ENCODE results near the gene EID2B.

The EID2B gene

GRCh38 chr19:39532233-39533002 is at the start of gene EID2B:
Gene EID2B (minus strand): TSS chr19:39532852. CDS start chr19:39532802, 50 bp downstream.
- Mint-ChIP-seq H3K9me3 (no peaks in the 10 kb centered on the region), H3K4me1 (peaks cover 8% of the 10 kb centered on the region), H3K4me3 (peak within 1 kb of the TSS; percentile 81), H3K27ac (peak within 1 kb of the TSS; percentile 90), H3K36me3 (peaks cover 40% of the 10 kb centered on the region)
- DNase-seq (ENCODE audit: low spot score in 2 of 2) (peak; percentile 96 to 97), ATAC-seq (peak; percentile 92)

GRCh38 chr19:39582442-39582841 is 49.8 kb upstream of the EID2B start:
- Mint-ChIP-seq H3K4me3 (no peak overlapping the region), H3K27ac (no peak overlapping the region), H3K9me3 (peaks cover 8% of the 10 kb centered on the region), H3K36me3 (no peaks in the 10 kb centered on the region), H3K4me1 (no peaks in the 10 kb centered on the region)
- ATAC-seq (peak; percentile 97), DNase-seq (ENCODE audit: low spot score in 2 of 2) (peak in 1 of 2 donors; percentile 56)

- H3K36me3 Mint-ChIP-seq, result no peaks in the 10 kb centered on the region
- DNase-seq (ENCODE audit: low spot score in 2 of 2), result no peak
- H3K27ac Mint-ChIP-seq, result no peak overlapping the region
- no peaks in the 10 kb centered on the region for H3K4me1 Mint-ChIP-seq
- H3K9me3 Mint-ChIP-seq, result no peaks in the 10 kb centered on the region
- no peak overlapping the region for H3K4me3 Mint-ChIP-seq
- peak; percentile 64 for ATAC-seq
Measured at GRCh38 chr19:39568604-39569003, 36.0 kb upstream of the EID2B start.

GRCh38 chr19:39566064-39566463 is 33.4 kb upstream of the EID2B start:
- no peak overlapping the region for H3K4me3 Mint-ChIP-seq
- no peaks in the 10 kb centered on the region for H3K36me3 Mint-ChIP-seq
- DNase-seq (ENCODE audit: low spot score in 2 of 2) (no peak), ATAC-seq (no peak)
- H3K27ac Mint-ChIP-seq, result no peak overlapping the region
- H3K9me3 Mint-ChIP-seq, result no peaks in the 10 kb centered on the region
- H3K4me1 Mint-ChIP-seq, result no peaks in the 10 kb centered on the region

GRCh38 chr19:39563408-39563807 is 30.8 kb upstream of the EID2B start:
- H3K4me1 Mint-ChIP-seq, result peaks cover 10% of the 10 kb centered on the region
- H3K4me3 Mint-ChIP-seq, result no peak overlapping the region
- no peaks in the 10 kb centered on the region for H3K9me3 Mint-ChIP-seq
- ATAC-seq (peak; percentile 37), DNase-seq (ENCODE audit: low spot score in 2 of 2) (no peak)
- no peak overlapping the region for H3K27ac Mint-ChIP-seq
- no peaks in the 10 kb centered on the region for H3K36me3 Mint-ChIP-seq

- Mint-ChIP-seq H3K36me3 (no peaks in the 10 kb centered on the region), H3K27ac (peak overlapping the region; percentile 74), H3K4me1 (peaks cover 18% of the 10 kb centered on the region), H3K4me3 (peak overlapping the region; percentile 49), H3K9me3 (no peaks in the 10 kb centered on the region)
- ATAC-seq, result peak; percentile 77
- no peak for DNase-seq (ENCODE audit: low spot score in 2 of 2)
Measured at GRCh38 chr19:39558624-39559117, 26.0 kb upstream of the EID2B start.

GRCh38 chr19:39557811-39558623 is 25.4 kb upstream of the EID2B start:
- ATAC-seq (peak; percentile 54), DNase-seq (ENCODE audit: low spot score in 2 of 2) (no peak)
- H3K36me3 Mint-ChIP-seq, result no peaks in the 10 kb centered on the region

GRCh38 chr19:39555883-39556282 is 23.2 kb upstream of the EID2B start:
- Mint-ChIP-seq H3K4me3 (no peak overlapping the region), H3K9me3 (no peaks in the 10 kb centered on the region), H3K36me3 (no peaks in the 10 kb centered on the region), H3K27ac (no peak overlapping the region), H3K4me1 (peaks cover 18% of the 10 kb centered on the region)
- DNase-seq (ENCODE audit: low spot score in 2 of 2) (no peak), ATAC-seq (no peak)

More at GRCh38 chr19:39557811-39558623, 25.4 kb upstream of the EID2B start:
- no peaks in the 10 kb centered on the region for H3K9me3 Mint-ChIP-seq
- H3K27ac Mint-ChIP-seq, result peak overlapping the region; percentile 74
- H3K4me3 Mint-ChIP-seq, result peak overlapping the region; percentile 49
- H3K4me1 Mint-ChIP-seq, result peaks cover 18% of the 10 kb centered on the region

GRCh38 chr19:39554701-39555311 is 22.2 kb upstream of the EID2B start:
- DNase-seq (ENCODE audit: low spot score in 2 of 2), result no peak
- peaks cover 18% of the 10 kb centered on the region for H3K4me1 Mint-ChIP-seq
- no peaks in the 10 kb centered on the region for H3K9me3 Mint-ChIP-seq

GRCh38 chr19:39553082-39553652 is 20.5 kb upstream of the EID2B start:
- Mint-ChIP-seq H3K4me3 (no peak overlapping the region), H3K36me3 (no peaks in the 10 kb centered on the region), H3K27ac (no peak overlapping the region), H3K9me3 (no peaks in the 10 kb centered on the region), H3K4me1 (peaks cover 5% of the 10 kb centered on the region)
- ATAC-seq, result no peak
- DNase-seq (ENCODE audit: low spot score in 2 of 2), result no peak

More at GRCh38 chr19:39554701-39555311, 22.2 kb upstream of the EID2B start:
- no peak overlapping the region for H3K27ac Mint-ChIP-seq
- H3K4me3 Mint-ChIP-seq, result no peak overlapping the region
- ATAC-seq, result no peak
- H3K36me3 Mint-ChIP-seq, result no peaks in the 10 kb centered on the region

GRCh38 chr19:39550197-39550596 is 17.5 kb upstream of the EID2B start:
- ATAC-seq, result no peak
- no peak overlapping the region for H3K27ac Mint-ChIP-seq
- no peak overlapping the region for H3K4me3 Mint-ChIP-seq
- H3K4me1 Mint-ChIP-seq, result no peaks in the 10 kb centered on the region
- no peaks in the 10 kb centered on the region for H3K9me3 Mint-ChIP-seq
- no peaks in the 10 kb centered on the region for H3K36me3 Mint-ChIP-seq
- DNase-seq (ENCODE audit: low spot score in 2 of 2), result no peak

GRCh38 chr19:39546599-39546998 is 13.9 kb upstream of the EID2B start:
- Mint-ChIP-seq H3K36me3 (no peaks in the 10 kb centered on the region), H3K9me3 (no peaks in the 10 kb centered on the region), H3K4me1 (peaks cover 5% of the 10 kb centered on the region), H3K4me3 (no peak overlapping the region), H3K27ac (no peak overlapping the region)
- DNase-seq (ENCODE audit: low spot score in 2 of 2) (no peak), ATAC-seq (no peak)

- DNase-seq (ENCODE audit: low spot score in 2 of 2), result no peak
- peaks cover 7% of the 10 kb centered on the region for H3K36me3 Mint-ChIP-seq
- no peak for ATAC-seq
- H3K27ac Mint-ChIP-seq, result no peak overlapping the region
- peaks cover 16% of the 10 kb centered on the region for H3K4me1 Mint-ChIP-seq
- H3K9me3 Mint-ChIP-seq, result no peaks in the 10 kb centered on the region
- no peak overlapping the region for H3K4me3 Mint-ChIP-seq
Measured at GRCh38 chr19:39544911-39545310, 12.3 kb upstream of the EID2B start.

GRCh38 chr19:39544226-39544903 is 11.7 kb upstream of the EID2B start:
- no peak overlapping the region for H3K4me3 Mint-ChIP-seq
- DNase-seq (ENCODE audit: low spot score in 2 of 2) (no peak), ATAC-seq (no peak)
- H3K4me1 Mint-ChIP-seq, result peaks cover 16% of the 10 kb centered on the region
- no peaks in the 10 kb centered on the region for H3K9me3 Mint-ChIP-seq
- H3K27ac Mint-ChIP-seq, result no peak overlapping the region
- peaks cover 9% of the 10 kb centered on the region for H3K36me3 Mint-ChIP-seq
